Spleen (tissue), 11 donors: ENCODE data around the gene CRIP2. TPM values are rescaled to one million over a fixed set of nuclear protein-coding genes. Genes with fewer than 3 reads are reported as not detected.
A peak's percentile ranks its signal among the peaks of the same experiment; 100 is the strongest.

Experiments used
- DNase-seq: peaks from one replicate; pipeline ENCODE4 v3.0.0-alpha.2; 2020
- H3K27ac ChIP-seq, 8 donors: fragments of 200-600 bp; sonication (generic) in 7 of 8; 1 replicate in 4 of 8; 2 replicates in 4 of 8; pipeline versions ENCODE4 v1.5.0 to v1.8.0; 2016 to 2021; ENCODE audit warnings: inconsistent platforms in 4 of 8, mild to moderate bottlenecking in 4 of 8, moderate library complexity in 1 of 8
- H3K27me3 ChIP-seq, 7 donors: fragments of 200-600 bp; sonication (generic) in 6 of 7; replicated peaks in 1 of 7; 1 replicate in 4 of 7; 2 replicates in 3 of 7; pipeline versions ENCODE4 v1.5.0 to v1.8.0; 2016 to 2021; ENCODE audit warnings: inconsistent platforms in 3 of 7, mild to moderate bottlenecking in 1 of 7
- H3K36me3 ChIP-seq, 6 donors: fragments of 200-600 bp; sonication (generic) in 5 of 6; 1 replicate in 4 of 6; 2 replicates in 2 of 6; pipeline versions ENCODE4 v1.5.0 to v1.8.0; 2016 to 2021; ENCODE audit warnings: inconsistent platforms in 2 of 6
- H3K4me1 ChIP-seq, 6 donors: fragments of 200-600 bp; sonication (generic) in 5 of 6; 1 replicate in 3 of 6; 2 replicates in 3 of 6; pipeline versions ENCODE4 v1.5.0 to v1.8.0; 2016 to 2021; ENCODE audit warnings: inconsistent platforms in 3 of 6
- H3K4me3 ChIP-seq, 8 donors: fragments of 200-600 bp; sonication (generic) in 7 of 8; 1 replicate in 4 of 8; 2 replicates in 4 of 8; pipeline versions ENCODE4 v1.5.0 to v1.8.0; 2016 to 2021; ENCODE audit warnings: inconsistent platforms in 4 of 8, mild to moderate bottlenecking in 4 of 8, moderate library complexity in 2 of 8
- H3K9me3 ChIP-seq, 8 donors: fragments of 200-600 bp; sonication (generic) in 7 of 8; 1 replicate in 4 of 8; 2 replicates in 4 of 8; pipeline versions ENCODE4 v1.5.0 to v1.8.0; 2016 to 2021; ENCODE audit warnings: inconsistent platforms in 4 of 8
- POLR2A ChIP-seq, 3 donors: fragments of 450-650 bp; IDR thresholded peaks; one replicate each; pipeline ENCODE4 v1.5.1; 2017; ENCODE audit warnings: antibody characterized with exemption in 3 of 3, mild to moderate bottlenecking in 1 of 3
- POLR2AphosphoS5 ChIP-seq, 3 donors: sonication (generic); formaldehyde crosslinking; IDR thresholded peaks; one replicate each; pipeline ENCODE4 v1.5.1; 2017; ENCODE audit warnings: antibody characterized with exemption in 3 of 3
- WGBS, 5 donors: extraction: QIAGEN DNeasy Blood & Tissue Kit in 3 of 5; methylation state at CpG; one replicate each; pipeline versions ENCODE4 v1.1.5 to v1.1.7; 2013 to 2018; 5-methylcytosine and 5-hydroxymethylcytosine counted together
- intact Hi-C: fragments of 100-400 bp; cut with DNase I; formaldehyde crosslinking; loops from one replicate; pipeline ENCODE4 v1.15.0; 2023; ENCODE audit warnings: low total_unique reads
- polyA plus RNA-seq, 3 donors: library from polyadenylated mRNA; stranded (reverse); fragments of 200-250 nt; gene quantifications; one replicate each; pipeline ENCODE4 v1.2.1, GENCODE V29; 2013
- total RNA-seq, 7 donors: library from RNA; depleted of rRNA in 3 of 7; stranded (reverse); fragments of >200 nt in 3 of 7; fragmentation: NEBNext Ultra II Directional in 4 of 7; extraction: Animal tissue kit (Norgen Biotek cat#: 25700) in 4 of 7; gene quantifications; one replicate each; pipeline versions ENCODE4 v1.1.0 to v1.2.1, GENCODE V29; 2016 to 2021
- TF ChIP-seq, protein P1 (sequence below), 11 experiments: fragments of 200-600 bp in 7 of 11; fragments of 450-650 bp in 4 of 11; sonication (generic) in 4 of 11; IDR thresholded peaks in 8 of 11; conservative IDR thresholded peaks in 3 of 11; 1 replicate in 7 of 11; 2 replicates in 4 of 11; pipeline versions ENCODE4 v1.4.0 to v1.8.0; 2016 to 2021; ENCODE audit warnings: antibody characterized with exemption in 11 of 11, inconsistent platforms in 4 of 11, mild to moderate bottlenecking in 1 of 11
- donor health status: healthy with polysubstance abuse.
- donor health status: DM: no; HTN: no; CAD: no; lungs with moderate emphysema.
- donor health status: DM: no; HTN: no; CAD: no.
- donor health status: Bipolar disorder and iron deficiency.
- donor health status: healthy.
- donor health status: DM: no; HTN: no; CAD: no.
- donor health status: DM: yes; HTN: yes; CAD: no.

The CRIP2 gene
- total and polyA plus RNA-seq, 10 donors: 68.6 to 181 (median 111) TPM

DNA sequence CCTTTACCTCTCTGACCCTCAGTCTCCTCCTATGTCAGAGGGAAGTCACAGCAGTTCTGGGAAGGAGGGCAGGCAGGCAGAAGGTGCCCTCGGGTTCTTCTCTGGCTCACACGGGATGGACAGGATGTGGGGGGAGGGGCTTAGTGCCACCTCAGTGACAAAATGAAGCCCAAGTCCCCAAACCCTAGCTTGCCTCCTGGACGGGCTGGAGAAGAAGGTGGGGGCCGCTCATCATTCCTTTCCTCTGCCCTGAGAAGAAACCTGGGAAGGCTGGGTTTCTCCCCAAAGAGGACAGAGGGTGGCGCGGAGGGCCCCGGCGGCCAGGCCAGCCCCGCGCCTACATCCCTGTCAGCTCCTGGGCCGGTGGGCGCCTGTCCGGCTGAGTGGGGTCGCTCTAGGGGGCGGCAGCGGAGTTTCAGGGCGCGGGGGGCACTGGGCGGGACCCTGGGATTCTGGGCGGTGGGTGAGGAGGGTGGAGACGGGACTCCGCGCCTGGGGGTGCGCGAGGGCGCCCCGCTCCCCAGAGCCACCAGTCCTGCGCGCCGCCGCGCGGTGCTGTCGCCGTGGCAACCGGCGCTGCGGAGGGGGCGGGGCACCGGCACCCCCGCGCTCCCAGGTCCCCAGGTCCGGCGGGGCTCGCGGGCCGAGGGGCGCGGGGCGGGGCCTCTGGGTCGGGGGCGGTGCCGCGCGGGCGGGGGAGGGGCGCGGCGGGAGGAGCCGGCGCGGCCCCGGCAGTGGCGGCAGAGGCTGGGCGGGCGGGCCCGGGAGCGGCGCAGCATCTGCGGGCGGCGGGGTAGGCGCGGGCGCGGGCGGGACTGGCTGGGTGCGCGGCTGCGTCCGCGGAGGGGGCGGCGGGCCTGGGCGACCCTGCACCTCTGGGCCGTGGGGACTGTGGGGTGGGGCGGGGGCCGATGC, 51.5 kb downstream of the CRIP2 start, which contains the start of gene TMEM121:
Gene TMEM121 (plus strand): TSS at position 723 of the 915 bp plus-strand sequence. CDS start 2,252 bp downstream, outside the sequence.
- 1 to 4% (median 2%) methylated on average over 32 to 88 of the region's 88 CpGs for WGBS, 5 donors
- peaks cover 30 to 53% (median 49%) of the 10 kb centered on the region in 6 donors for H3K4me1 ChIP-seq
- H3K27ac ChIP-seq: peak within 1 kb of the TSS in 3 of 8 donors; percentile 22 to 53 (median 39)

DNA sequence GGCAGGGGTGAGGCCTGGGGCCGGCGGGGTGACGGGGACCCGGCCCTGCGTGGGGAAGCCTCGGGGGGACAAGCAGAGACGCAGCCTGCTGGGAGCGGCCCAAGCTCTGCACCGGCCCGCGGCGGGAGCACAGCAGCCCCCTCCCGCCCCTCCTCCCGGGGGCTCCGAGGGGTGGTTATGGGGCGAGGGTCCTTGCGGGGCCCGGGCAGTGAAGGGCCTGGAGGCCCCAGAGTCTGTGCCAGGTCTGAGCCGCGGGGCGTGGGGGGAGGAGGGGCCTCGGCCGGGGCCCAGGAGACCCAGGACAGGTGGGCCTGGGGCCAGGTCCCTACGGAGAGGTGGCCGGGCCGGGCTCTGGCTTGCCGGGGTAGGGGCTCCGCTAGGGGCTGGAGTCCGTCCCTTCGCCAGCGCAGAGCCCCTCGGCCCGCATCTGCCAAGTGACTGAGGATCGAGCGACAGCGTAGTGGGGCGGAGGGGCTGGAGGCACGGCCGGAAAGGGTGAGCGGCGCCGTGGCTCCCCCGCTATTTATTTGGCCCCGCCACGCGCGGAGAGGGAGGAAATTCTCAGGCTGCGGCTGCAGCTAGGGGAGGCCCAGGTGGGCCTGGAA, 52.3 kb downstream of the CRIP2 start:
- Histone ChIP-seq H3K27me3 (peaks cover 0 to 65% (median 24%) of the 10 kb centered on the region in 7 donors), H3K36me3 (no peaks in the 10 kb centered on the region), H3K4me1 (peaks cover 30 to 61% (median 51%) of the 10 kb centered on the region in 6 donors), H3K27ac (peak overlapping the region in 1 of 8 donors; percentile 53), H3K9me3 (no peaks in the 10 kb centered on the region), H3K4me3 (peak overlapping the region; percentile 34 to 80 (median 53))
- DNase-seq: peak; percentile 82
- WGBS, 5 donors: 2 to 7% (median 2%) methylated on average over 35 to 48 of the region's 48 CpGs
- TF ChIP-seq, protein P1, sequence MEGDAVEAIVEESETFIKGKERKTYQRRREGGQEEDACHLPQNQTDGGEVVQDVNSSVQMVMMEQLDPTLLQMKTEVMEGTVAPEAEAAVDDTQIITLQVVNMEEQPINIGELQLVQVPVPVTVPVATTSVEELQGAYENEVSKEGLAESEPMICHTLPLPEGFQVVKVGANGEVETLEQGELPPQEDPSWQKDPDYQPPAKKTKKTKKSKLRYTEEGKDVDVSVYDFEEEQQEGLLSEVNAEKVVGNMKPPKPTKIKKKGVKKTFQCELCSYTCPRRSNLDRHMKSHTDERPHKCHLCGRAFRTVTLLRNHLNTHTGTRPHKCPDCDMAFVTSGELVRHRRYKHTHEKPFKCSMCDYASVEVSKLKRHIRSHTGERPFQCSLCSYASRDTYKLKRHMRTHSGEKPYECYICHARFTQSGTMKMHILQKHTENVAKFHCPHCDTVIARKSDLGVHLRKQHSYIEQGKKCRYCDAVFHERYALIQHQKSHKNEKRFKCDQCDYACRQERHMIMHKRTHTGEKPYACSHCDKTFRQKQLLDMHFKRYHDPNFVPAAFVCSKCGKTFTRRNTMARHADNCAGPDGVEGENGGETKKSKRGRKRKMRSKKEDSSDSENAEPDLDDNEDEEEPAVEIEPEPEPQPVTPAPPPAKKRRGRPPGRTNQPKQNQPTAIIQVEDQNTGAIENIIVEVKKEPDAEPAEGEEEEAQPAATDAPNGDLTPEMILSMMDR (IDR thresholded peaks at IDR 0.05 in 8 of 11, conservative IDR thresholded peaks at IDR 0.05 in 3 of 11): no peak
- TF ChIP-seq POLR2AphosphoS5 (IDR thresholded peaks at IDR 0.05): peak in 1 of 3 donors; percentile 21
- intact Hi-C loops: no loop called here

More for the DNA sequence above, 51.5 kb downstream of the CRIP2 start, which contains the start of gene TMEM121:
- intact Hi-C loops: no loop called here
- H3K9me3 ChIP-seq: no peaks in the 10 kb centered on the region
- H3K27me3 ChIP-seq: peaks cover 0 to 62% (median 24%) of the 10 kb centered on the region in 7 donors
- no peaks in the 10 kb centered on the region for H3K36me3 ChIP-seq
- H3K4me3 ChIP-seq: peak within 1 kb of the TSS; percentile 34 to 80 (median 53)
- DNase-seq: peak; percentile 79
- TF ChIP-seq POLR2A (IDR thresholded peaks at IDR 0.05) (no peak), POLR2AphosphoS5 (IDR thresholded peaks at IDR 0.05) (no peak)
- TF ChIP-seq, protein P1 (IDR thresholded peaks at IDR 0.05 in 8 of 11, conservative IDR thresholded peaks at IDR 0.05 in 3 of 11): no peak

DNA sequence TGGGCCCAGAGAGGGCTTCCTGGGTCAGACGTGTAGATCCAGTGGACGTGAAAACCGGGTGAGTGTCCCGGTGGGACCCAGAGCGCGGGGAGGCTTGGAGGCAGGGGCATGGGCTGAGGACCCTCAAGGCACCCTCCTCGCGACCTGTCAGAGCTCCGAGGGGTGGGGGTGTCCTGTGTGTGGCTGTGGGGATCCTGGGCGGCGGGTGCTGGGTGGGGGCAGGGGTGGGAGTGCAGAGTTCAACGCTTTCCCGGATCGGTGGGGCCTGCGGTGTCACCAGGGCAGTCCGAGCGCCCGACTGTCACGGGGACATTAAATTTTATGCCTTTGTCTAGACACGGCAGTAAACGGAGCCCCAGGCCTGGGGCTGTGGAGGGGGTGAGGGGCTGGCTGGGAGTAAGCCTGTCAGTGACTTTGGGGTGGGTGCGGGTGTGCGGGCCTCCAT, 52.8 kb downstream of the CRIP2 start:
- Histone ChIP-seq H3K36me3 (no peaks in the 10 kb centered on the region), H3K9me3 (no peaks in the 10 kb centered on the region), H3K27ac (peak overlapping the region in 2 of 8 donors; percentile 73 to 86), H3K4me1 (peaks cover 30 to 66% (median 56%) of the 10 kb centered on the region in 6 donors), H3K4me3 (peak overlapping the region; percentile 34 to 80 (median 53)), H3K27me3 (peaks cover 0 to 65% (median 24%) of the 10 kb centered on the region in 7 donors)
- WGBS, 5 donors: 32 to 44% (median 37%) methylated on average over 18 to 23 of the region's 23 CpGs
- TF ChIP-seq POLR2A (IDR thresholded peaks at IDR 0.05): no peak
- TF ChIP-seq, protein P1 (IDR thresholded peaks at IDR 0.05 in 8 of 11, conservative IDR thresholded peaks at IDR 0.05 in 3 of 11): no peak
- TF ChIP-seq POLR2AphosphoS5 (IDR thresholded peaks at IDR 0.05): no peak
- intact Hi-C loops: no loop called here
- no peak for DNase-seq
